Activated CD4-positive, alpha-beta T cell treated with anti-CD3 and anti-CD28 coated beads, Interleukin-2, amount 50 U/mL, for 16 hours (primary cell): Measurements from ENCODE around the gene DCC.

Experiments
- DNase-seq: peaks from one replicate; pipeline ENCODE4 v3.0.0-alpha.2; 2020

Gene DCC

DNA sequence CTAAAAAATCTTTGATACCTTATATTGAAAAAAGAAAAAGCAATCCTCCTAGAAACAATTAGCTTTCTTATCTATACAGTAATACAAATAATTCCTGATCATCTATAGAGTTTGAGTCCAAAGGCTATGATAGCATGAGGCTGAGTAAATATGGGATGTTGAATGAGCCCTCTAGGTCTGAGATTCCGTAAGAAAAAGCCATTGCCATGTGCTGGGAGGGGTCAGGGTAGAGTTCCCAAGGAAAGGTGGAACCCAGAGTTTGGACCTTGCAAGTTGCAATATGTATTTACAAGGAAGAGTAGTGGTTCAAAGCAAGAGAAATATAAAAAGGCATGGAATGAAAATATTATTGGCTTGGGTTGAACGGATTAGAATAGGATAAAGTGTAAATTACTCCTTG, 178.1 kb downstream of the DCC start:
- DNase-seq = no peak

DNA sequence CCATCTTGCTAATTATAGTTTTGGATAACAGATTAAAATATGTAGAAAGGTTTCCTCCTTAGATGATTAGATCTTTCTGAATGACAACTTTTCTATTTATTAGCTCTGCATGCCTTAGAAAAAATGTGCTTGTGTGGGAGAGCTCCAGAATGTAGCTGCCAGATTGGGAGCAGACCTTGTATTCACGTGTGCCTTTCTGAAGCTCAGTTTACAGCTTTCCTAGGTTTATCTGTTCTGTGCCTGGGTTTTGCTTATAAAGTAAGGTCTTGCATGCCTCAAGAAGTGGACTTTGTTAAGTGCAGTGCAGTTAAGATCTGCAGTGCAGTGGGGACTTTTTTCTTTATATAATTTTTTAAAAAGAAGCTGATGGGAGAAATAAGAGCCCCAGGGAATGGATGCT, 179.0 kb downstream of the DCC start:
- no peak for DNase-seq

DNA sequence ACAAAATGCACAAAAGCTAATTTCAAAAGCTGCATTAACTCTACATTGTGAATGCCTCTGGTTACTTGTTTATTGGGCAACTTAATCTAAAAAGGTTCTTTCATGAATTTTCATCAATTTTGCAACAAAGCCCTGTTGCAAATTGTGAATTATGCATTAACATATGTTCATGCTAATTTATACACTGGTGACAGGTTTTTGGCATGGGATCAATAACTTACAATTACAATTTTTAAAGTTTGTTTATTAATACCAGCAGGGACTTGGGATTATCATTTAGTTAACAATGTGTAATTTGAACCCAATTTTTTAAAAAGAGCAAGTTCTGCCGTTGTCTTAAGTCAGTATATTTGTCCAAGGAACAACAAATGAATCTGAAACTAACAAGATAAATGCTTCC, 183.6 kb downstream of the DCC start:
- DNase-seq = no peak

DNA sequence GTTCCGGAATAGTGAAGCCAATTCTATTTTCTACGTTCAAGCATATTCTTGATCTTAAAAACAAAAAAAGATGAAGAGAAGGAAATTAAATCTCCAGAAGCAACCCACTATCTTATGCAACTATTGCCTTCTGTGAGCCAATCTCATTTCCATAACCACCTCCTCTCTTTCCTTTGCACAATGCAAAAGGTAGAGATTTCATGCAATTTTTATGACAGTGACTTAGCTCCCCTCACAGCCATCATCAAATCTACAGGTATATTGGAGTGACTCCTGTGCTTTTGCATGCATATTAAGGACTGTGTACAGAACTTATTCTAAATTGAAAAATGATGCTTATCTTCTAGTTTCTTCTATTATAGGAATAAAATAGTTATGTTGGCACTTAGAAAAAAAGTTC, 191.8 kb downstream of the DCC start:
- no peak for DNase-seq

DNA sequence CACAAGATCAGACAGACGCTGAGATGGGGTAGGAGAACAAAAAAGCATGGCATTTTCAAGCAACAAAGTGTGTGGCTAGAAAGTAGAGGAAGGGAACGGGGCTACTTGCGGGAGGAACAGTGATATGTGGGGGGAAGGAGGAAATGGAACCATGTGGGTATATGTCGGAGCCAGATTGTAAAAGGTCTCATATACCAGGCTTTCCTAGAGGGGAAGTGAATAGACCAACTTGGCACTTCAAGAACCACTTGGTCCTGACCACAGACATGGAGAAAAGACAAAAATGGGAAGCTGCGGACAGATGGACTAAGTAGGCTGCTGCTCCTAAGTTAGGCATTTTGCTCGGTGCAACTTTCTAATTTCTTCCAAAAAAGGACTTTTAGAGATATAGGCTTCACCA, 196.0 kb downstream of the DCC start:
- DNase-seq = no peak

DNA sequence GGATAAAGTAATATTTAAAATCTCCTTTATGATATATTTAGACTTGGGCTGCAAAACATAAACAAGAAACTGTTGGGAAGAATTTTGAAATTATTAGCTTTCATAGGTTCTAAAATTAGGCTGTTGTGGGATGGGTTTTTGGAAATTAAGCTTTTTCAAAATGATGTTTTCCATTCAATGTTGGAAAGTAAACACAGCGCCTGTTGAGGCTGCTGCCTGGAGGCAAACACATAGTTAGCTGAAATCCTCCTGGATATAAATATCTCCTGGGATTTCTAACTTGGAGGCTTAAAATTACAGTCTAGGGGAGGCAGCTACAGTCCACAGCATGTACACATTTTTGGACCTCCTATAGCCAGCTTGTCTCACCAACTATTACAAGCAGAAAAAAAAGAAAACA, 197.3 kb downstream of the DCC start:
- no peak for DNase-seq

DNA sequence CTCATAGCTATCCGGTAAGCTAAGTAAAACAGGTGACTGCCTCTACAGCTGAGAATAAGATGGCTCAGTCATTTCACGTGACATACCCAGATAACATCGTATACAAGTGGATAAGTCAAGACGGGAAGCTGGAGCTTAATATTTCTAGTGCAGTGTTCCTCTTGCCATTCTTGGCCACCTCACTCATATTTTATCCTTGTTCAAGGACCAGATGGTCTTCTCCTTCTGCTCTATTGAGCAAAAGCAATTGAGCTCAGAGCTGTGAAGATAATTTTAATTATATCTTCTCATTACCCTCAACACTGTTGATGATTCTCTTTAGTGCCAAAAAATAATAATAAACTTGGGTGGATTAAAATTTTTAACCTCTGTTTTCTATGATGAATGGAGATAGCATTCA, 201.1 kb downstream of the DCC start:
- no peak for DNase-seq

DNA sequence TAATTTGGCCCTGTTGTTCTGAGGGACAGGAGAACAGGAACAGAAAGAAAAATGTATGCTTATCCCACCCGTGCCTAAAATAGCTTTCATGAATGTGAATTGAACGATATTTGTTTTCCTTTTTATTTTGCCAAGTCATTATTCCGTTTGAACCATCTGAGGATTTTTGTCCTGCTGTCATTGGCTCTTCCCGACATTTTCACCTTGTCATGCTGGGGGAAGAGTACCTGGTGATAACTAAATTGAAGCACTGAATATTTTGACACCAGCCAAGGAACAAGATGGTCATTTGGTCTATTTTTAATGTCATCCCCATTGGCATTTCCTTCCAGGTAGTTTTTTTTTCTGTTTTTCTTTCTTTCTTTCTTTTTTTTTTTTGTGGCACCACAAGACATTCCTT, 204.1 kb downstream of the DCC start:
- no peak for DNase-seq

DNA sequence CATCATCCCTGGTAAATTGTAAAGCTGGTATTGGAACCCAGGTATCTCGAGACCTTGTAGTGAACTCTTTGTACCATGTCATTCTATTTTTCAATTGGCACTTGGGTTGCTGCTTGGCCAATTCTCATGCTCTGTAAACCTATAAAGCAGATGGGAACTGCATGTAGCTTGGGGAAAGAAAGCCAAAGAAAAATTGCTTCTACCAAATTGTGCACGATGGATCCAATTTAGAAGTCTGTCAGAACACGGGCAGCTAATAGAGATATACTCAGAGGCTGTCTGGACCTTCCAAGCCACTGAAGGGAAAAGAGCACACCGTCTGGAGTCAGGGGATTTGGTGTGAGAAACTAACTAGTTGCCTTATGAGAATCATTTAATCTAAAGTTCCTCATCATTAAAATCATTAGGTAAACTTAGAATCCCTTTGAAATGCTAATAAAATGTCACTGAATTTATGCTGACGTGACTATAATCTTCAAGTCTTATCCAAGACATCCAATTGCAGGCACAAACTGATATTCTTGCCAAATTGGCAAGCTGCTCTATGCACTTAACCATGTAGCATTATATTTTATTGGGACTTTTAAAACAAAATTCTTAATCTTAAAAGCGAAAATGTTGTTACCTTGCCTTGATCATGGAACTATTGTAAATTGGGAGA, 206.8 kb downstream of the DCC start:
- DNase-seq = no peak

DNA sequence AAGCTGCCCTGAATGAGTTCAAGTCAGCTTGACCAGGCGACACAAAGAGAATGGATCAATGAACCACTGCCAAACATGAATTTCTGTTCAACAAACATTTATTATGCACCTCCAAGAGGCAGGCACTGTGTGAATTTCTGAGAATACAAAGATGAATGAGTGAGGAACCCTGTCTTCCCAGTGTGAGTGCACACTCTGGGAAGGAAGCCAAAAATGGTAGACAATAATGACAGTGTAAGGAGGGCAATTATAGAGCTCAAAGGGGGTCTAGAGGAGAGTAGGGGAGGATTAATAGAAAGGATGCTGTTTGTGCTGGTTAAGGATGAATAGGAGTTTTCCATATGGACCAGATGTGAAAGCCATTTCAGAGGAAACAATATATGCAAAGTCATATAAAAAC, 213.4 kb downstream of the DCC start:
- no peak for DNase-seq

DNA sequence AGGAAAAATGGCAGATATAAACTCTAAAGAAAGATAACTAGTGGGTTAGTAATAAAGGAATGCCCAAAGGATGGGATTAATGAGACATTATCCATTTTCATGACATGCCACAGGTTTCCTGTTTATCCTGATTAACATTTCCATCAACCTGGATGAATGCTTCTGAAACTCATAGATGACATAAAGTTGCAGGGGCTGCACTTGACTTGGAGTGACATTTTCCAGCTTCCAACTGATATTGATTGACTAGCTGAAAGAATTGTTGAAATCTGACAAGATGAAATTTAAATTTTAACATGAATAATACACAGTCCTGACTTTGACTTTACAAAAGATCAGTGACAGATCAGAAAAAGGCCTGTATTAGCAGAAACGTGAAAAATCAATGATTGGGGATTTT, 214.2 kb downstream of the DCC start:
- DNase-seq = no peak

DNA sequence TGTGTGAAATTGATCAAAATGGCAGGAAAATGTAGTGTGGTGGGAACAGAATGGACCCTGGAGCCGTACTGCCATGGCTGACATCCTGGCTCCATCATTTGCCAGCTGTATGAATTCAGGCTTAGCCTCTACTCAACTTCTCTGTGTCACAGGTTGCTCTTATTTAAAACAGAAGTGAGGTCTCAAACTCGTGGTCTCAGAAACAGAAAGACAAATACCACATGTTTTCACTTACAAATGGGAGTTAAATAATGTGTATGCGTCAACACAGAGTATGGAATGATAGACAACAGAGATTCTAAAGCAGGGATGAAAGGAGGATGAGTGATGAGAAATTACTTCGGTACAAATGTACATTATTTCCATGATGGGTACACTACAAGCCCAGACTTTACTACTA, 227.4 kb downstream of the DCC start:
- DNase-seq = no peak

DNA sequence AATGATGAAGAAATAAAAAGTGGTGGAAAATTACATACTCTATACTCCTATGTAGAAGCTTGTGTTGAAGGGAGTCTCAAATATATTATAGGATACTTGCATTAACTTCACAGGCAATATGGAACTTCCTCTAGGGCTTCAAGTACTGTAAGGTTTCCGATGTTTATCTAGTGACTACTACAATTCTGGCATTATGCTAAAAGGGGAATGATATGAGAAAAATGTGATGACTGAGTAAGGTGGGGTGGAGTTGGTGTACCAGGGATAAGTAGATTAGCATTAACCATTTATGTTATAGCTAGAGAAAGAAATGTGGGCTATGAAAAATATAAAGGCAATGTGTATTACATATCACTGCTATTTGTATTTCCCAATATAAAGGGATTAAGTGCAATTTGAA, 229.5 kb downstream of the DCC start:
- no peak for DNase-seq

DNA sequence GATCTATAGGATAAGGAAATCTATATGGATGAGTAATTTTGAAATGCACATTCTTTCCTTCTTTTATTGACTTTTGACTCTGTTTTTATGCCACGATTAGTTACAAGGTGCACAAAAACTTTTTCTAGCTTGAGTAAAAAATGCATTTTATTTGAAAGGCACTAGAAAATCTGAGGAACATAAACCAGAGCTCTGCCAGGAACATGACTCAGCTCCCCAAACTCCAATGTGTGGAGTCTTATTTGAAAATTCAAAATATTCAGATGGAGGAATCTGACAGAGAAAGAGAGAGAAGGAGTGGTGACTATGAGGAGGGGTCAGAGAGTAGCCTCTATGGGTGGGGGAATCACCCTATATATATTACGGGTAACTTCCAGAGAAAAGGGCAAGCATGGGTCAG, 231.0 kb downstream of the DCC start:
- no peak for DNase-seq

DNA sequence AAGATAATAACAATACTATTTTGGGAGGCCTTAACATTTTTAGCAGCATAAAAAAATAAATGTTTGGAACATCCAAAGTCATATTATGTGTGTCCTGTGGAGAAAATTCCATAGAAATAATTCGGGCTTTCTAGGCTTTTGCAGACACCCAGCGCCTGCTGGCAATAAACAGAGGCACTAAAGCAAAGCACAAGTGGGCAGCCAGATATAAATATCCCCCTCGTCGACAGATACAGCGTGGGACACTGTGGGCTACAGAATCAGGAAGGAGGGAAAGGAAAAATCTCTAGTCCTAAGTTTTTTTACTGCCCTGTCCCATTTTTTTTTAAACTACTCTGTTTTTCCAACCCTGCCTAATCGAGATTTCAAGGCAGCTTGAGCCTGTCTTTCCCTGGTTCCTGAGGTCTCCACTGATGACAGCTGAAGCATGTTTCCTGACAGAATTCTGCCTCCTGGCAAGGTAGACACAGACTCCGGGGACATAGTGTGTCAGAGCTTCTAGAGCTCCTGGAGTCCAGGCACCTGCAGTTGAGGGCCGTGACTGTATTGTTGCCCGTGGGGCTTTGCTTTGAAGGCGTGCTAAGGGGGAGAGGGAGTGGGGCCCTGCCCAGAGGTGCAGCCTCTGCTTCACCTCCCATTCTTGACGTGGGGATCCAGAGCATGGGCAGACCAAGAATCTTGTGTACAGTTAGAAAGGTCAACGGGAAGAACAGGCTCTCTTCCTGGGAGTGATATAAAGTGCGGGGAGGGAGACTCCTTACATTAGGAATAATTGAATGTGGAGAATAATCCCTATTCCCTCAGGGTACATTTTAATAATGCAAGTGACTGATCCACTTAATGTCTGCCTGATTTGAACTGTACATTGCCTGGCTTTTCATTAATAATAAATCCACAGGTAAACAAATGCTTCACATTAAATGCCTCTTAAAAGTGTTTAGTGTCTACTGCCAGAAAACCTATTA, 232.3 kb downstream of the DCC start:
- DNase-seq = no peak

DNA sequence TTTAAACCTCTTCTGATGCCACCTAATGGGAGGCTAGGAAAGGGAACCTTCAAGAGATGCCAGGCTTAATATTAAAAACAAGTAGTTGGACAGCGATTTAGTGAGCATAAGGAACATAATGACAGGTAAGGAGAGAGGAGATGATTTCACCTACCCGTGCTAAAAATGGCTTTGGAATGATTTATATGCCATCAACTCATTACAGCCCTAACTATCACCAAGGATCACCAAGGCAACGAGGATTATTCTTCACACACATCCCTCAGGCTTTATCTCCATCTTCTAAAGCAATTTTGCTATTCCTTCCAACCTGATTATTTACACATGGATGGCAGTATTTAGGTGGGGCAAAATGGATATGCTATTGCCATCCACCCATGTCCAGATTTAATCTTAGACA, 237.8 kb downstream of the DCC start:
- DNase-seq = no peak

DNA sequence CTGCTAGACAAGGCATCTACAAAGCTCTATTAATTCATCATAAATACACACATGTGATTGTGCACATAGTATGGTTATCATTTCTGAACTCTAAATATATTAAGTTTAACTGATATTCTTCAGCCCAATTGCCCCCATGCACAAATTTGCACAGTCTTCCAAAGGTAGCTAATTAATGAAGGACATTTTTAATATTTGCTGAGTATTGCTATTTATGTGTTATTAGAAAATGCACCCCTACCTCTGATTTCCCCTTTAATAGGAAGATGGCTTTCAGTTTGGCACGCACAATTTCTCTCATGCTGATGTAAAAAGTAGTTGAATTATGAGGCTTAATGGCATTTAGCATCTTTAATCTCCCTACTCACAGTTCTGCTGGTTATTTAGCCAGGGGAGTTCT, 242.1 kb downstream of the DCC start:
- no peak for DNase-seq

DNA sequence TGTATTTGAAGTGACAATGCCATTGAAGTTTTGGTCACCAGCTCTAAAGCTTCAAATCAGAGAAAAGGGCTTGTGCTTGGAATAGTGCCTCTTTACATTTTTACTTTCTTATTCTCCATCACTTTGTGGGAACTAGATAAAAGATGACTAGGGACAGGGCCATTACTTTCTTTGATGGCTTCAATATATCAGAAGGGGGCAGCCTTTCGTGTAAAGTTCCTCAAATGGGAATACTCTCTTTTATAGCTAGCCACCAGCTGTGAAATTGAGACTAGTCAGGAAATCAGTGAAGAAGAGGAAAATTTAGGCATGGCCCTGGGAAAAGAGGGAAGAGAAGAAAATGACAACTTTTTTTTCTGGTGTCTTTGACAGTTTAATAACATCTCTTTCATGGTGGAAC, 242.5 kb downstream of the DCC start:
- DNase-seq = no peak

DNA sequence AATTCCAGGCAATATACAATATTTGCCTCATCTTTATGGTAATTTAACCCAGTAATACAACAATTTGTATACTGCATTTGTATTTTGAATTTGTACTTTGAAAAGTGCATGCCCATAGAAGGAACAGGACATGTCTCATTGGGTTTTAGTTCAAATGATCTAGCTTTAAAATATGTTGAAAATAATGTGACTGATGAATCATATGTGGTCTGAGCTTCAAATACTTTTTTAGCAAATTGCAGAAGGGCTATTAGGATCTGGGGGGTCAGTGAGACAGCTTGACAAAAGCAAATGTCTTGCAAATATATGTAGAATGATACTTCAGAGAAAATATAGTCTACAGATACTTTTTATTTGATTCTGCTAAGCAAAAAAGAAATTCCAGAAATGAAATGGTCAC, 248.9 kb downstream of the DCC start:
- DNase-seq = no peak

DNA sequence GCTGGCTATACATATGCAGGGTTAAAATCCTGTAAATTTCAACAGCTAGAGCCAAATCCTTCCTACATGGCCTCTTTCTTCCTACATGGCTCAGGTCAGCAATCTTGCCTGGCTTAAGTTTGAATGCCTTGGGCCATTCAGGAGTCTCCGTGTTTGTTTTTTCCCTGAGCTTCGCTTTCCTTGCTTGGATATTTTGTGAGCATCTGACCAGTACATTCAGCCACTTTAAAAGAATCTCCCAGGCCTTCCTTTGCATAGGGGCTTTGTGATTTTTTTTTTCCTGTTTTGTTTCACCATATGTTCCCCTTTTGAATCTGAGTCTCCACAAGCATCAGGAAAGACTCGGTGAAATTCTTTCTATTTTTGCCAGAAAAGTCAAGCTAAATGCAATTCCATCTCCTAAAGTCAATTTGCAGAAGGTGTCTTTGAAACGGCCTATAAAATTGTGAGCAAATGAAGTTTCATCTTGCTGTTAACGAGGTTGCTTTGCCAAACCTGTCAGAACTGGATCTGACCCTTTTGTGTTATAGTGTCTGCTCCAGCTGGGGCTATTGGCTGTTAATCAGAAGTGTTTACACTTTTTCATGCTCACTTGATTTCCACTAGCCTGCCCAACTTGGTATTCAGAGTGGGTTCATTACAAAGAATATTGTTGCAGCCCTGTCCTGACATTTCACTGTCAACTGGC, 256.9 kb downstream of the DCC start:
- DNase-seq = no peak

DNA sequence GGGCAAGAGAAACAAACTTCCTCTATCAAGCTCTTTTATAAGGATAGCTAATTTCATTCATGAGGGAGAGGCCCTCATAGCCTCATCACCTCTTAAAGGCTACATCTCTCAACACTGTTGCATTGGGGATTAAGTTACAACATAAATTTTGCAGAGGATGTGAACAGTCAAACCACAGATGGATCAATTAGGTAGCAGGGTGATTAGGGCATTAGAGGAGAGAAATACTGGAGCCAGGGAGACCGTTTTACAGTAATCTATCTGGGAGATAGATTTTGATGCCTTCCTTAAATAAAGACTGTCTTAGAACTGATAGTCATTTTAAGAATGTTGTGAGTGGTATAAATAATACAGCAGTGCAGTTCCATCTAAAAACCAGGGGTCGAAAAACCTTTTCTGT, 258.9 kb downstream of the DCC start:
- no peak for DNase-seq

DNA sequence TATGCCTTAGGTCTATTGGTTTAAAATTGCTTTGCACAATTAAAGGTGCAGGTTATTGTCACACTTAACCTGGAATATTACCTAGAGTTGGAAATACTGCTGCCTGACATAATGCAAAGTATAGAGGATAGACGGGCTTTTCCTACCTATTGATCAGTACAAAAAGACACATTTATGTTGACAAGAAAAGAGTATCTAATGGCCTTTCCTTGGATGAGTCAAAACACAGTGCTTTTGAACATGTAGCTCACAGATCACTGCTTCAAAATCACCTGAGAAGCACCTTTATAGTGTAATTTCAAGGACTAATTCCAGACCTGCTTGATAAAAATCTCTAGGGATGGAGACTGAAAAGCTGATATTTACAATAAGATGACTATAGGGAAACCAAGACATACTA, 262.8 kb downstream of the DCC start:
- DNase-seq = no peak

DNA sequence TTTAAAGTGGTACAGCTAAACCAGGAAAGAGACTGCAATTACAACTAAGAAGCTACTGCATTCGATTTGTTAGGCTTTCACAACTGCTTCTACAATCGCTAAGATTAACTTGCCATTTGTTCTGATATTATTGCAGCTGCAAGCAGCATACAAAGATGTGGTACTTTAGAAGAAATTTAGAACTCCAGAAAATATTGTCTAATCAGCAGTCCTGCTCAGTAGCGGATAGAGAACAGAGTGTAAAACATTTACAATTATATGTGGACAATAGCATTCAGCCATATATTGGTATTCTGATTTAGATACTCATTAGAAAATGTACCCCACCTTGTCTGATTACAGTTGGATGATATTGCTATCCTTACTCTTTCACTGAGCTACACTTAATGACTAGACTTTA, 265.3 kb downstream of the DCC start:
- DNase-seq = no peak

DNA sequence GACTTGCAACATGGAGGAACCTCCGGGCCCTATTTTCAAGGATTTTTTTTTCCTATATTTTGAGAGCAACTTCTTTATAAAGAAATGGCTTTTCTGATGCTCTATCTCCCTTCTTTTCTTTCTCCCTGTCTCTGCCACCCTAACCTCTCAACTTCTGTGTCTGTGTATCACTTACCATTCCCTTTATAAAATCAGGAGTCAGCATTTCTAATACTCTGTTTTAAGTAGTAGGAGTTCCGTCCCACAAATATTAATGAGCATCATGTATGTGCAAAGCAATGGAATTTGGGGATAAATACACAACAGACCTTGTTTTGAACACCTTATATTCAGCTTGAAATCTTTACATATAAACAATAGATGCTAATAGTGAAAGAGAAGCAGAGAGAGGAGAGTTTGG, 268.0 kb downstream of the DCC start:
- DNase-seq = no peak
